Measurements from ENCODE around the gene TTC39C.
"Not testable (repeated sequence)": the region's sequence is repeated elsewhere in the genome, so short reads cannot be mapped to it uniquely, and the experiment has no call there.

The TTC39C gene

GRCh38 chr18:24018299-24018886 is 3.8 kb downstream of the TTC39C start:
- DNase-seq = no peak

- no peak for DNase-seq
Observed at GRCh38 chr18:24019641-24020331, 5.2 kb downstream of the TTC39C start.

- no peak for DNase-seq
Observed at GRCh38 chr18:24021505-24021904, 7.0 kb downstream of the TTC39C start.

- DNase-seq = no peak
Observed at GRCh38 chr18:24022161-24022560, 7.6 kb downstream of the TTC39C start.

- no peak for DNase-seq
Observed at GRCh38 chr18:24023185-24023814, 8.7 kb downstream of the TTC39C start.

- DNase-seq = no peak
Observed at GRCh38 chr18:24024425-24024824, 9.9 kb downstream of the TTC39C start.

GRCh38 chr18:24026457-24026856 is 11.9 kb downstream of the TTC39C start:
- DNase-seq = no peak

GRCh38 chr18:24027156-24027827 is 12.7 kb downstream of the TTC39C start:
- no peak for DNase-seq

GRCh38 chr18:24028946-24029345 is 14.4 kb downstream of the TTC39C start:
- DNase-seq = not testable (repeated sequence)

GRCh38 chr18:24031318-24031717 is 16.8 kb downstream of the TTC39C start:
- no peak for DNase-seq

- DNase-seq = no peak
Observed at GRCh38 chr18:24031916-24032315, 17.4 kb downstream of the TTC39C start.

GRCh38 chr18:24033641-24034412 is 19.3 kb downstream of the TTC39C start:
- no peak for DNase-seq

GRCh38 chr18:24035316-24035715 is 20.8 kb downstream of the TTC39C start:
- DNase-seq = no peak

- DNase-seq = no peak
Observed at GRCh38 chr18:24039671-24040070, 25.1 kb downstream of the TTC39C start.

GRCh38 chr18:24041691-24042090 is 27.1 kb downstream of the TTC39C start:
- no peak for DNase-seq

GRCh38 chr18:24043403-24043802 is 28.8 kb downstream of the TTC39C start:
- DNase-seq = no peak

- no peak for DNase-seq
Observed at GRCh38 chr18:24048261-24048660, 33.7 kb downstream of the TTC39C start.

GRCh38 chr18:24049142-24049541 is 34.6 kb downstream of the TTC39C start:
- DNase-seq = no peak

GRCh38 chr18:24051031-24051947 is 36.7 kb downstream of the TTC39C start:
- DNase-seq = no peak

- DNase-seq = no peak
Observed at GRCh38 chr18:24052053-24052452, 37.5 kb downstream of the TTC39C start.

- DNase-seq = no peak
Observed at GRCh38 chr18:24053211-24053610, 38.7 kb downstream of the TTC39C start.

GRCh38 chr18:24054130-24054529 is 39.6 kb downstream of the TTC39C start:
- no peak for DNase-seq
